ENCODE measurements around the gene MDM4.
"Not testable (repeated sequence)": the region's sequence is repeated elsewhere in the genome, so short reads cannot be mapped to it uniquely, and the experiment has no call there.

Gene MDM4

GRCh38 chr1:204483791-204484190, 32.4 kb upstream of the MDM4 start:
- Histone ChIP-seq H3K9me3 (replicated peaks in 1 of 2; ENCODE audit: control insufficient read depth in 2 of 2, insufficient read depth in 1 of 2, low read depth in 1 of 2, low read length in 2 of 2) (no peaks in the 10 kb centered on the region), H3K4me1 (ENCODE audit: control insufficient read depth in 2 of 2, insufficient read depth in 1 of 2, low read depth in 1 of 2, low read length in 2 of 2) (peaks cover 10 to 26% of the 10 kb centered on the region in 2 donors), H3K4me2 (ENCODE audit: insufficient read depth, low read length, poor library complexity, severe bottlenecking) (no peak overlapping the region), H3K36me3 (replicated peaks in 1 of 2; ENCODE audit: control insufficient read depth in 2 of 2, insufficient read depth in 2 of 2, low read length in 2 of 2) (peaks cover 2 to 31% of the 10 kb centered on the region in 2 donors), H2BK12ac (ENCODE audit: low read length) (peak overlapping the region; percentile 1), H3K27me3 (ENCODE audit: control insufficient read depth in 3 of 3, insufficient read depth in 3 of 3, low read depth in 1 of 3, low read length in 3 of 3) (no peaks in the 10 kb centered on the region), H3K23ac (ENCODE audit: low read depth, low read length, poor library complexity) (peak overlapping the region; percentile 75), H3K14ac (ENCODE audit: low read length) (no peak overlapping the region), H3K4ac (ENCODE audit: low read length) (no peak overlapping the region), H2BK15ac (ENCODE audit: low read length) (no peak overlapping the region), H3K4me3 (ENCODE audit: low read length in 2 of 2) (no peak overlapping the region), H2AK5ac (ENCODE audit: low read depth, low read length) (no peak overlapping the region), H3K27ac (replicated peaks; ENCODE audit: low read length) (no peak overlapping the region), H3K18ac (ENCODE audit: low read length) (peak overlapping the region; percentile 67), H4K8ac (ENCODE audit: low read depth, low read length) (no peak overlapping the region), H2BK5ac (ENCODE audit: low read length) (no peak overlapping the region), H3K9ac (ENCODE audit: low read depth, low read length, poor library complexity) (peak overlapping the region; percentile 30), H3K79me1 (ENCODE audit: low read depth, low read length) (peaks cover 12% of the 10 kb centered on the region), H2BK120ac (ENCODE audit: low read depth, low read length) (no peak overlapping the region), H2AFZ (ENCODE audit: low read length) (no peak overlapping the region), H4K91ac (ENCODE audit: low read depth, low read length, poor library complexity) (no peak overlapping the region)
- no peak for DNase-seq (ENCODE audit: low spot score)
- no CpG with 5 or more reads among the region's 7 CpGs for WGBS, 2 donors (ENCODE audit: extremely low coverage in 2 of 2, insufficient read length in 2 of 2, insufficient replicate concordance in 1 of 2)

- not testable (repeated sequence) for H3K27ac ChIP-seq (replicated peaks; ENCODE audit: low read length)
Measured at GRCh38 chr1:204486513-204487255, 29.5 kb upstream of the MDM4 start.

DNA sequence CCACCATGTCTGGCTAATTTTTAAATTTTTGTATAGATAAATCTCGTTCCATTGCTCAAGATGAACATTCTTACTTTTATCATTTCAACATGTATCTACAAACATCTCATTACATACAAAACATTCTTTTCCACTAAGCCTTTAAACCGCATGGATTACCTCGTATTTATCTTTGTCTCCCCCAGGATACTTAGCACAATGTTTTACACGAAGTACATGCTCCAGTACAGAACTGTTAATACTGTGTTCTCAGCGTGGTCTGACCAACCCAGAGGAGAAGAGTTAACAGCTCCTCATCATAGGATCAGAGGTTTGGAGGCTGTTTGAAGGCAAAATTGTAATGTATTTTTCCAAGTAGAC, 29.0 kb upstream of the MDM4 start:
- no peak overlapping the region for H3K14ac ChIP-seq (ENCODE audit: low read length)
- no peak overlapping the region for H2BK12ac ChIP-seq (ENCODE audit: low read length)
- no peak overlapping the region for H2BK5ac ChIP-seq (ENCODE audit: low read length)
- WGBS, 2 donors (ENCODE audit: extremely low coverage in 2 of 2, insufficient read length in 2 of 2, insufficient replicate concordance in 1 of 2), result 100% methylated on average over 2 of the region's 5 CpGs; no CpG with 5 or more reads in 1 of the 2 donors
- peaks cover 5 to 11% of the 10 kb centered on the region in 2 donors for H3K4me1 ChIP-seq (ENCODE audit: control insufficient read depth in 2 of 2, insufficient read depth in 1 of 2, low read depth in 1 of 2, low read length in 2 of 2)
- H3K27me3 ChIP-seq (ENCODE audit: control insufficient read depth in 3 of 3, insufficient read depth in 3 of 3, low read depth in 1 of 3, low read length in 3 of 3), result no peaks in the 10 kb centered on the region
- no peak overlapping the region for H3K4me2 ChIP-seq (ENCODE audit: insufficient read depth, low read length, poor library complexity, severe bottlenecking)
- no peak overlapping the region for H3K4ac ChIP-seq (ENCODE audit: low read length)
- no peak overlapping the region for H3K18ac ChIP-seq (ENCODE audit: low read length)
- no peak overlapping the region for H3K27ac ChIP-seq (replicated peaks; ENCODE audit: low read length)
- H4K8ac ChIP-seq (ENCODE audit: low read depth, low read length), result no peak overlapping the region
- H3K4me3 ChIP-seq (ENCODE audit: low read length in 2 of 2), result no peak overlapping the region
- no peak overlapping the region for H2AK5ac ChIP-seq (ENCODE audit: low read depth, low read length)
- H3K9ac ChIP-seq (ENCODE audit: low read depth, low read length, poor library complexity), result no peak overlapping the region
- H2BK120ac ChIP-seq (ENCODE audit: low read depth, low read length), result no peak overlapping the region
- peaks cover 4 to 28% of the 10 kb centered on the region in 2 donors for H3K36me3 ChIP-seq (replicated peaks in 1 of 2; ENCODE audit: control insufficient read depth in 2 of 2, insufficient read depth in 2 of 2, low read length in 2 of 2)
- no peak overlapping the region for H3K23ac ChIP-seq (ENCODE audit: low read depth, low read length, poor library complexity)
- no peak for DNase-seq (ENCODE audit: low spot score)
- no peaks in the 10 kb centered on the region for H3K9me3 ChIP-seq (replicated peaks in 1 of 2; ENCODE audit: control insufficient read depth in 2 of 2, insufficient read depth in 1 of 2, low read depth in 1 of 2, low read length in 2 of 2)
- H2BK15ac ChIP-seq (ENCODE audit: low read length), result no peak overlapping the region
- H4K91ac ChIP-seq (ENCODE audit: low read depth, low read length, poor library complexity), result no peak overlapping the region
- peaks cover 5% of the 10 kb centered on the region for H3K79me1 ChIP-seq (ENCODE audit: low read depth, low read length)
- H2AFZ ChIP-seq (ENCODE audit: low read length), result no peak overlapping the region

More at GRCh38 chr1:204486513-204487255, 29.5 kb upstream of the MDM4 start:
- not testable (repeated sequence) for DNase-seq (ENCODE audit: low spot score); H2BK5ac ChIP-seq (ENCODE audit: low read length); H3K9ac ChIP-seq (ENCODE audit: low read depth, low read length, poor library complexity); H3K79me1 ChIP-seq (ENCODE audit: low read depth, low read length); H3K9me3 ChIP-seq (replicated peaks in 1 of 2; ENCODE audit: control insufficient read depth in 2 of 2, insufficient read depth in 1 of 2, low read depth in 1 of 2, low read length in 2 of 2); H3K4me2 ChIP-seq (ENCODE audit: insufficient read depth, low read length, poor library complexity, severe bottlenecking); H3K14ac ChIP-seq (ENCODE audit: low read length); H3K27me3 ChIP-seq (ENCODE audit: control insufficient read depth in 3 of 3, insufficient read depth in 3 of 3, low read depth in 1 of 3, low read length in 3 of 3); H2BK12ac ChIP-seq (ENCODE audit: low read length); H3K23ac ChIP-seq (ENCODE audit: low read depth, low read length, poor library complexity); H2BK15ac ChIP-seq (ENCODE audit: low read length); H3K4ac ChIP-seq (ENCODE audit: low read length); H2BK120ac ChIP-seq (ENCODE audit: low read depth, low read length); H2AK5ac ChIP-seq (ENCODE audit: low read depth, low read length); H3K4me3 ChIP-seq (ENCODE audit: low read length in 2 of 2); H2AFZ ChIP-seq (ENCODE audit: low read length); H3K18ac ChIP-seq (ENCODE audit: low read length); H4K8ac ChIP-seq (ENCODE audit: low read depth, low read length); H4K91ac ChIP-seq (ENCODE audit: low read depth, low read length, poor library complexity)
- peaks cover 9 to 16% of the 10 kb centered on the region in 2 donors for H3K4me1 ChIP-seq (ENCODE audit: control insufficient read depth in 2 of 2, insufficient read depth in 1 of 2, low read depth in 1 of 2, low read length in 2 of 2)
- no CpG with 5 or more reads among the region's 9 CpGs for WGBS, 2 donors (ENCODE audit: extremely low coverage in 2 of 2, insufficient read length in 2 of 2, insufficient replicate concordance in 1 of 2)
- peaks cover 4 to 28% of the 10 kb centered on the region in 2 donors for H3K36me3 ChIP-seq (replicated peaks in 1 of 2; ENCODE audit: control insufficient read depth in 2 of 2, insufficient read depth in 2 of 2, low read length in 2 of 2)

DNA sequence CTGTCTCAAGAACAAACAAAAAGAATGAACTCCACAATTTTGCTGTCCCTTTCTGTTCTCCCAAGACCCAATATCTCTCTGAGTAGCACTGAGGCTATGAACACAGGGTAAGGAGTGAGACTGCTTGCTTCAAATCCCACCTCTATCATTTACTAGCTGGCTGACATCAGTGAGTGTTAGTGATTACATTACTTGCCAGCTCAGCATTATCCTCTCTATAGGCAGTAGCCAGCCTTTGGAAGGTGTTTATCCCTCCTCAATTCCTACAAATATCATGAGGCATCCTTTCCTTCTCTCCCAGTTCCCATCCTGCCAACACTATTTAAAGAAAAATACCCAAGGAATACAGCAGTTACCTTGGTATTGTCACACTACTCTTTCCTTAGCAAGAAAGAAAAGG, 24.6 kb upstream of the MDM4 start:
- Histone ChIP-seq H3K4me1 (ENCODE audit: control insufficient read depth in 2 of 2, insufficient read depth in 1 of 2, low read depth in 1 of 2, low read length in 2 of 2) (peaks cover 11 to 18% of the 10 kb centered on the region in 2 donors), H3K27me3 (ENCODE audit: control insufficient read depth in 3 of 3, insufficient read depth in 3 of 3, low read depth in 1 of 3, low read length in 3 of 3) (peaks cover 0 to 4% (median 2%) of the 10 kb centered on the region in 3 experiments), H3K14ac (ENCODE audit: low read length) (no peak overlapping the region), H3K36me3 (replicated peaks in 1 of 2; ENCODE audit: control insufficient read depth in 2 of 2, insufficient read depth in 2 of 2, low read length in 2 of 2) (peaks cover 2 to 28% of the 10 kb centered on the region in 2 donors), H4K8ac (ENCODE audit: low read depth, low read length) (no peak overlapping the region), H3K18ac (ENCODE audit: low read length) (no peak overlapping the region), H3K9ac (ENCODE audit: low read depth, low read length, poor library complexity) (no peak overlapping the region), H3K27ac (replicated peaks; ENCODE audit: low read length) (no peak overlapping the region), H3K4me3 (ENCODE audit: low read length in 2 of 2) (no peak overlapping the region), H2BK15ac (ENCODE audit: low read length) (no peak overlapping the region), H2AFZ (ENCODE audit: low read length) (no peak overlapping the region), H4K91ac (ENCODE audit: low read depth, low read length, poor library complexity) (no peak overlapping the region), H2BK12ac (ENCODE audit: low read length) (no peak overlapping the region), H3K4ac (ENCODE audit: low read length) (no peak overlapping the region), H2AK5ac (ENCODE audit: low read depth, low read length) (no peak overlapping the region), H3K23ac (ENCODE audit: low read depth, low read length, poor library complexity) (no peak overlapping the region), H3K79me1 (ENCODE audit: low read depth, low read length) (peaks cover 3% of the 10 kb centered on the region), H2BK5ac (ENCODE audit: low read length) (no peak overlapping the region), H3K9me3 (replicated peaks in 1 of 2; ENCODE audit: control insufficient read depth in 2 of 2, insufficient read depth in 1 of 2, low read depth in 1 of 2, low read length in 2 of 2) (no peaks in the 10 kb centered on the region), H2BK120ac (ENCODE audit: low read depth, low read length) (no peak overlapping the region), H3K4me2 (ENCODE audit: insufficient read depth, low read length, poor library complexity, severe bottlenecking) (no peak overlapping the region)
- no peak for DNase-seq (ENCODE audit: low spot score)
